ENCODE data around the gene LPXN. TPM values are rescaled to one million over a fixed set of nuclear protein-coding genes. Genes with fewer than 3 reads are reported as not detected.

LPXN gene
- total RNA-seq, 4 donors from 2014 or later = 4.7 to 5.4 (median 5.3) TPM

DNA sequence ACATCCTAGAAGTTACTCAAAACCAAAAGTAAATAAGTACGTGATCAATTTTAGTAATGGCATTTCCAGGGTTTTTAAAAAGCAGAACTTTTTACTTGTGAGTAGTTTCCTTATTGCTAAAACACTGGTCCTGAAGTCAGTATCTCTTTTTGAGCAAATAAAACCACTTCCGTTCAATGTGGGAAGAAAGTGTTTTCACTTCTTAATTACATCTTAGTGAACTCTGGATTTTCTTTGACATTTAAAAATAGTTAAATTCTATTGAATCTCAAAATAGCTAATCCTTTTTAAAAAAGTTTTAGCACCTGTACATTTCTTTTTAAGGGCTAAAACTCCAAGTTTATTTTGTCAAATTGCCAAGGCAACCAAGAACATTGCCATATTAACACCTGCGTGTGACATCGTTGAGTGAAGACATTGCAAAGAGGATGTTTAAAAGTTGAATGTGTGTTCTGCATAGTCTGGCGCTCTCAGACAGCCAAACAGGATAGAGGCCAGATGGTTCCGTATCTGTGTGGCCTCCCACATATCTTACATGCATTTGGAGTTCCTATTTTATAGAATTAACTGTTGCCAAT is 50.5 kb downstream of the LPXN start:
- Histone ChIP-seq H3K27ac (peak overlapping the region in 1 of 4 donors; percentile 37), H3K36me3 (peaks cover 0 to 27% of the 10 kb centered on the region in 2 donors), H3K4me3 (no peak overlapping the region), H3K9me3 (no peaks in the 10 kb centered on the region), H3K27me3 (no peaks in the 10 kb centered on the region), H3K4me1 (peaks cover 0 to 19% (median 0%) of the 10 kb centered on the region in 3 donors)
- TF ChIP-seq POLR2AphosphoS5 (IDR thresholded peaks at IDR 0.05) (no peak), POLR2A (IDR thresholded peaks at IDR 0.05) (no peak), EP300 (IDR thresholded peaks at IDR 0.05) (no peak)
- TF ChIP-seq, protein P1, sequence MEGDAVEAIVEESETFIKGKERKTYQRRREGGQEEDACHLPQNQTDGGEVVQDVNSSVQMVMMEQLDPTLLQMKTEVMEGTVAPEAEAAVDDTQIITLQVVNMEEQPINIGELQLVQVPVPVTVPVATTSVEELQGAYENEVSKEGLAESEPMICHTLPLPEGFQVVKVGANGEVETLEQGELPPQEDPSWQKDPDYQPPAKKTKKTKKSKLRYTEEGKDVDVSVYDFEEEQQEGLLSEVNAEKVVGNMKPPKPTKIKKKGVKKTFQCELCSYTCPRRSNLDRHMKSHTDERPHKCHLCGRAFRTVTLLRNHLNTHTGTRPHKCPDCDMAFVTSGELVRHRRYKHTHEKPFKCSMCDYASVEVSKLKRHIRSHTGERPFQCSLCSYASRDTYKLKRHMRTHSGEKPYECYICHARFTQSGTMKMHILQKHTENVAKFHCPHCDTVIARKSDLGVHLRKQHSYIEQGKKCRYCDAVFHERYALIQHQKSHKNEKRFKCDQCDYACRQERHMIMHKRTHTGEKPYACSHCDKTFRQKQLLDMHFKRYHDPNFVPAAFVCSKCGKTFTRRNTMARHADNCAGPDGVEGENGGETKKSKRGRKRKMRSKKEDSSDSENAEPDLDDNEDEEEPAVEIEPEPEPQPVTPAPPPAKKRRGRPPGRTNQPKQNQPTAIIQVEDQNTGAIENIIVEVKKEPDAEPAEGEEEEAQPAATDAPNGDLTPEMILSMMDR (IDR thresholded peaks at IDR 0.05) = no peak
- WGBS, 2 donors (ENCODE audit: low coverage in 1 of 2) = 15 to 34% methylated on average over 6 of the region's 6 CpGs
- ATAC-seq = no peak

DNA sequence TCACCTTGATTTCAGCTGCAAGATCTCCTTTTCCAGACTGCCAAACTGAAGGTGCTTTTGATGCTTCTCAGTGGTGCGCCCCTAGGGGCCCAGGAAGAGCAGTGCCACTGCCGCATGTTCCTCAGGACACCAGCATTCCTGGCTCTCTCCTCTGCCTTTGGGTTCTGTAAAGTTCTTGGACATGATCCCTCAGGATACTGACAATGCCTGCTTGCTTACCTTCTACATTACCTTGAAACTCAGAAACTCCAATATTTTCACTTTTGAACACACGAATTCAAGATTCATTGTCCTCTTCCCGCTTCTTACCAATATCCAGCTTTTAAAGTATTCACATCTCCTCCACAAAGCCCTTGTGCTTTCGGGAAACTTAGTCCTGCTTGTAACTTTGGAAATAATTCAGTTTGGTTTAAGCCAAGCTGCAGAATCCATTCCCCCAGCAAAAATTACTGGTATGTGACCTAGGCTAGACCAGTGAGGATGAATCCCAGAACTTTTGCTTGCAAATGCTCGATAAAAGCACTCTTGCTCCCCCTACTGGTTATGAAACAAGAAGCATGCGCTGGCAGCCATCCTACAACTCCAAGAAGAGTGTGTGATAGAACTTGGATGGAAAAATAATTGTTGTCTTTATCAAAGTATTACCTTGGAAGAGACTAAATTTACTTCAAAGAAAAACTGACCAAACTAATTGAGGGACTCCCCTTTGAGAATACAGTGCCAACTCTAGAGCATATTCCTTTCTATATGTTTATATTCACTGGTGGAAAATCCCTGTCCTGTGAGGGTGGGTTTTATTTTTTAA is 51.2 kb downstream of the LPXN start:
- ATAC-seq = peak; percentile 86
- 21 to 26% methylated on average over 6 to 7 of the region's 7 CpGs for WGBS, 2 donors (ENCODE audit: low coverage in 1 of 2)
- peaks cover 0 to 19% (median 0%) of the 10 kb centered on the region in 3 donors for H3K4me1 ChIP-seq
- TF ChIP-seq, protein P1 (IDR thresholded peaks at IDR 0.05) = peak; percentile 50 to 73 (median 63)
- TF ChIP-seq POLR2A (IDR thresholded peaks at IDR 0.05) (no peak), EP300 (IDR thresholded peaks at IDR 0.05) (no peak), POLR2AphosphoS5 (IDR thresholded peaks at IDR 0.05) (peak; percentile 19)
- peak overlapping the region in 3 of 4 donors; percentile 30 to 62 (median 37) for H3K27ac ChIP-seq
- no peaks in the 10 kb centered on the region for H3K27me3 ChIP-seq
- H3K9me3 ChIP-seq = no peaks in the 10 kb centered on the region
- peak overlapping the region in 1 of 2 donors; percentile 4 for H3K4me3 ChIP-seq
- peaks cover 0 to 21% of the 10 kb centered on the region in 2 donors for H3K36me3 ChIP-seq

DNA sequence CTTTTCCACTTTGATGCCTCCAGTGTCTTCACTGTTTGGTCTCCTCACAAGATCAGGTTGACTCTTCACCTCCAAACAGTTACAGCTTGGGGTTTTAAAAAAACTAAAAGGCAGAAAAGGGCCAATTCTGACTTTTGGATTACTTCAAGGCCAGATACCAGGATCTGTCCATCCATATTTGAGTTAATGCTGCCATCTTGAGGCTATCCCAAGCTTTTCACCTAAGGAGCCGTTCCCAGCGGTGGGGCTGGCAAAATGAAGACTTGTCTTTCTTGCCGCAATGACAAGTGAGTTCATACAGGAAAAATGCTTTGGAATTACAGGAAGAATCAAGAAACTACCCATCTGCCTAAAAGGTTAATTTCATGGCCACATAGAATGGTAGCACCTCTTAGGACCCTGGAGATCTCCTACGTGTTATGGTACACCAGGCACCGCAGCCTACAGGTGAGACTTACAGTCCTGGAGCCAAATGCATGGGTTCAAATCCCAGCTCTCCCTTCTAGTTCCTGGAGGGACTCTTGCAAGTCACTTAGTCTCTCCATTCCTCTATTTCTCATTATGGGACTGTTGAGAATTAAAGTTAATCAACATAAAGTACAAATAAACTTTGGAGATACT is 61.8 kb downstream of the LPXN start:
- TF ChIP-seq, protein P1 (IDR thresholded peaks at IDR 0.05) = peak; percentile 34 to 65 (median 46)
- TF ChIP-seq POLR2A (IDR thresholded peaks at IDR 0.05) (no peak), POLR2AphosphoS5 (IDR thresholded peaks at IDR 0.05) (no peak), EP300 (IDR thresholded peaks at IDR 0.05) (no peak)
- no peak overlapping the region for H3K4me3 ChIP-seq
- peaks cover 0 to 6% (median 0%) of the 10 kb centered on the region in 3 donors for H3K4me1 ChIP-seq
- H3K36me3 ChIP-seq = no peaks in the 10 kb centered on the region
- H3K9me3 ChIP-seq = no peaks in the 10 kb centered on the region
- ATAC-seq = no peak
- H3K27me3 ChIP-seq = peaks cover 6% of the 10 kb centered on the region
- H3K27ac ChIP-seq = no peak overlapping the region
- whole genome bisulfite sequencing, 2 donors (ENCODE audit: low coverage in 1 of 2) = 30 to 41% methylated on average over 3 to 5 of the region's 5 CpGs

DNA sequence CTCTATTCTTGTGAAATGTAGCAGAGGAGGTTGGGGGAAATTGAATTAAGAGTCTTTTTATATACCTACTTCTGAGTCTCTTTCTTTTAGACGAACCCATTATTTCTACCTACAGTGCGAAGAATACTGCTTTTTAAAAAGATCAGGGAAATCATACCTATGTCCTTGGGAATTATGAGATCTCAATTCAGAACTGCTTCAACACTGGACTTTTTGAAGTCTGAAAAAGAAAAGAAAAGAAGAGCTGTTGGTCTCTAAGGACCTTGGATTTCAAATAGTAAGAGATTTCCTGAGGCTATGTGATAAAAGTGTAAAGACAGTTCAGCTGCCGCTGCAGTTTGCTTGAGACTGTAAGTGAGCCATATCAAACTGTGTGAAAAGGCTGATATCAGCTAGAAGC is 64.0 kb downstream of the LPXN start:
- ATAC-seq = no peak
- 74 to 92% methylated on average over 3 of the region's 3 CpGs for WGBS, 2 donors (ENCODE audit: low coverage in 1 of 2)
- Histone ChIP-seq H3K27me3 (no peaks in the 10 kb centered on the region), H3K4me3 (no peak overlapping the region), H3K4me1 (peaks cover 0 to 6% (median 0%) of the 10 kb centered on the region in 3 donors), H3K9me3 (no peaks in the 10 kb centered on the region), H3K36me3 (no peaks in the 10 kb centered on the region), H3K27ac (no peak overlapping the region)
- TF ChIP-seq POLR2AphosphoS5 (IDR thresholded peaks at IDR 0.05) (no peak), EP300 (IDR thresholded peaks at IDR 0.05) (no peak)
- TF ChIP-seq, protein P1 (IDR thresholded peaks at IDR 0.05) = no peak

Measured in gastroesophageal sphincter (tissue), 4 donors.